ENCODE results near the gene USP34.

Gene USP34

DNA sequence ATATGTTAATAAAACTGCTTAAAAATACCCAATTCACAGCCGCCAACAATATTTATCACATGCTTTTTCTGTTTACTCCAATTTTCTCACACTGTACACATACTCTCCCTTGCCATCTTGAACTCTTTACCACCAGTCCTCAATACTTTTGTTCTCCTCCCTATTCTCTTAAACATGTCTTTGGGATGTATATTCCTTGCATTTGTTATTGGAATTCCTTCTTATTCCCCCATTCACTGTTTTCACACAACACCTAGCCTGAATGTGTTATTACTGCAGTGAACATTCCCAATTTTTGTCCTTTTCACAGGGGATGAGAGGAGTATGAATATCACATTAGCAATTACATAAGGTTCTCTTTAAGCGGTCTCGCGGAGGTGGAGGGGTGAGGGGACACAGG, 94.7 kb downstream of the USP34 start:
- DNase-seq (ENCODE audit: low spot score): no peak

DNA sequence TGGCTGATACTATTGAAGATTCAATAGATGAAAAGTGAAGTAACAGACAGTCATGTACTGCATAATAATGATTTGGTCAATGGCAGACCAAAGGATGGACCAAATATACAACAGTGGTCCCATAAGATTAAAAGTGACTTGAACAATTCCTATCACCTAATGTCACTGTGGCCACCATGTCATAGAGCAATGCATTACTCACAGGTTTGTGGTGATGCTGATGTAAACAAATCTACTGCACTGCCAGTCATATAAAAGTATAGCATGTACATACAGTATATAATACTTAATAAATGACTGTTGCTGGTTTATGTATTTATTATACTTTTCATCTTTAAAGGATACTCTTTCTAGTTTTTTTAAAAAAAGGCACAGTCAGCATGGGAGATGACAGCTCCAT, 99.9 kb downstream of the USP34 start:
- no peak for DNase-seq (ENCODE audit: low spot score)

DNA sequence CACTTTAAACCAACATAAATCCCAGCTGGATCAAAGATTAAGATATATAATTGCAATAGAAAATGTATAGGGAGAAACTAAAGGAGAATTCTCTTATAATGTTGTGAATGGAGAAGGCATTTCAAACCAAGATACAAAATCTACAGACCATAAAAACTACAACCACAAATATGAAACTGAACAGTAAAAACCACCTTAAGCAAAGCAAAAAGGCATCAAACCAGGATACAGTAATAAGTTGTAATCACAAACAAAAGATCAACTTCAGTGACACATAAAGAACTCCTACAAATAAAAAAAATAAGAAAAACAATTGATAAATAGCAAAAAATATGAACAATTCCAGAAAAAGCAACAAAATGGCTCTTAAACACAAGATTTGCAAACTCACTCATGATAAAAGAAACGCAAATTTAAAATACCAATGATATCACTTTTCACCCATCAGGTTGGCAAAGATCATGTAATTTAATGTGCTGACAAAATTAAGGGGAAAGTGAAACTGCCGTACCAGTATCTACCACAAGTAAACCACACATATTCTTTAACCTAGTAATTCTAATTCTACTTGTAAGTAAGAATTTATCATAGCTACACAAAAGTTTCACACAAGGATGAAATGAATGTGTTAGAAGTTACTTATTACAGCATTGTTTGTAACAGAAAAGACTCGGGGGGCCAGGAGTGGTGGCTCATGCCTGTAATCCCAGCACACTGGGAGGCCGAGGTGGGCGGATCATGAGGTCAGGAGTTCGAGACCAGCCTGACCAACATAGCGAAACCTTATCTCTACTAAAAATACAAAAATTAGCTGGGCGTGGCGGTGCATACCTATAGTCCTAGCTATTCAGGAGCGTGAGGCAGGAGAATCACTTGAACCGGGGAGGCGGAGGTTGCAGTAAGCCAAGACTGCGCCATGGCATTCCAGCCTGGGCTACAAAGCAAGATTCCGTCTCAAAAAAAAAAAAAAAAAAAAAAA, 101.9 kb downstream of the USP34 start:
- no peak for DNase-seq (ENCODE audit: low spot score)

- DNase-seq (ENCODE audit: low spot score): no peak
Observed at GRCh38 chr2:61367177-61367576, 103.7 kb downstream of the USP34 start.

DNA sequence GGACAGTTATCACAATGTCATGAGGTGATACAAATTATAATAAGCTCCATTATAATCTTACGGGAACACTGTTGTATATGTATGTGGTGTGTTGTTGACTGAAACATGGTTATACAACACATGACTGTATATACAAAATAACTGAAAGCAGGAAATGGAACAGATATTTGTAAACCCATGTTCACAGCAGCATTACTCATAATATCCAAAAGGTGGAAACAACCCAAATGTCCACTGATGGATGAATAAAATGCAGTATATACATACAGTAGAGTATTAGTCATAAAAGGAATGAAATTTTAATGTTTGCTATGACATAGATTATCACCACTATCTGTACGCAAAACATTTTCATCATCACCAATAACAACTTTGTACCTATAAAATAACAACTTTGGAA, 107.3 kb downstream of the USP34 start:
- no peak for DNase-seq (ENCODE audit: low spot score)

DNA sequence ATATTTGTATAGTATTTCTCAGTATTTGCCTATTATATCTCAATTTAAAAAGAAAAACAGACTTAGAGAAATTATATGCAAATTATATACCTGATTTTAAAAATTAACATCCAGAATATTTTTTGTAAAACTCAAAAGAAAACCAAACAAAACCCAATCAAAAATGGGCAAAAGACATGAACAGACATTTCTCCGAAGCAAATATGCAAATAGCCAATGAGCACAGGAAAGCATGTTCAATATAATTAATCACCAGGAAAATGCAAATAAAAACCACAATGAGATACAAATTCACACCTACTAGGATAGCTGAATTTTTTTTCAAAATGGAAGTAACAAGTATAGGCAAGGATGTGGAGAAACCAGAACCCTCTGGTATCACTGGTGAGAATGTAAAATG, 108.0 kb downstream of the USP34 start:
- DNase-seq (ENCODE audit: low spot score): no peak

- no peak for DNase-seq (ENCODE audit: low spot score)
Observed at GRCh38 chr2:61361068-61361467, 109.8 kb downstream of the USP34 start.

DNA sequence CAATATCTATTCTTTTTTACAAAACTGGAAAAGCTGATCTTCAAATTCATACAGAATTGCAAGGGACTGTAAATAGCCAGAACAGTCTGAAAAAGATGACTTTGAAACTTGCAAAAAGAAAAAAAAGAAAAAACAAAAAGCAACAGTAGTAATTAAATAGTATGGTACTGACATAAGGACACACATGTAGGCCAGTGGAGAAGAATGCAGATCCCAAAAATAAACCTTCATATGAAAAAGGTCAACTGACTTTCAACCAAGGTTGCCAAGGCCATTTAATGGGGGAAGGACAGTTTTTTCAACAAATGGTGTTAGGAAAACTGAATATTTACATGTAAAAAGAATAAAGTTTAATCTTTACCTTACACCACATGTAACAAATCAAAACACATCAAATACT, 111.8 kb downstream of the USP34 start:
- DNase-seq (ENCODE audit: low spot score): no peak

GRCh38 chr2:61357681-61358080, 113.2 kb downstream of the USP34 start:
- no peak for DNase-seq (ENCODE audit: low spot score)

GRCh38 chr2:61356958-61357350, 113.9 kb downstream of the USP34 start:
- DNase-seq (ENCODE audit: low spot score): no peak

DNA sequence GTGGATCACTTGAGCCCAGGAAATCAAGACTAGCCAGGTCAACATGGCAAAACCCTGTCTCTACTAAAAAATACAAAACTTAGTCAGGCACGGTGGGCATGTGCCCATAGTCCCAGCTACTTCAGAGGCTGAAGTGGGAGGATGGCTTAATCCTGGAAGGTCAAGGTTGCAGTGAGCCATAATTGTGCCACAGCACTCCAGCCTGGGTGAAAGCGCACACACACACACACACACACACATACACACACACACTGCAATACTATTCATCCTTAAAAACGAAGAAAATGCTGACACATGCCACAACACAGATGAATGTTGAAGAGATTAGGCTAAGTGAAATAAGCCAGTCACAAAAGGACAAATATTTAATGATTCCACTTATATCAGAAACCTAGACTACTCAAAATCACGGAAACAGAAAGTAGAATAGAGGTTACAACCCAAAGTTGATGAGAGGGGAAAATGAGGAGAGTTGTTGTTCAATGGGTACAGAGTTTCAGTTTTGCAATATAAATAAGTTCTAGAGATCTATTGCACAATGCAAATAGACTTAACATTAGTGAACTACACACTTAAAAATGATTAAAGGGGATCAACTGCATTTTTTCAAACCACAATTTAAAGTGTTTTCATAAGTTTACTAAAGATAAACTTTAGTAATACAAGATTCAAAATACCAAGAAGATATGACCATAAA, 114.5 kb downstream of the USP34 start:
- no peak for DNase-seq (ENCODE audit: low spot score)

DNA sequence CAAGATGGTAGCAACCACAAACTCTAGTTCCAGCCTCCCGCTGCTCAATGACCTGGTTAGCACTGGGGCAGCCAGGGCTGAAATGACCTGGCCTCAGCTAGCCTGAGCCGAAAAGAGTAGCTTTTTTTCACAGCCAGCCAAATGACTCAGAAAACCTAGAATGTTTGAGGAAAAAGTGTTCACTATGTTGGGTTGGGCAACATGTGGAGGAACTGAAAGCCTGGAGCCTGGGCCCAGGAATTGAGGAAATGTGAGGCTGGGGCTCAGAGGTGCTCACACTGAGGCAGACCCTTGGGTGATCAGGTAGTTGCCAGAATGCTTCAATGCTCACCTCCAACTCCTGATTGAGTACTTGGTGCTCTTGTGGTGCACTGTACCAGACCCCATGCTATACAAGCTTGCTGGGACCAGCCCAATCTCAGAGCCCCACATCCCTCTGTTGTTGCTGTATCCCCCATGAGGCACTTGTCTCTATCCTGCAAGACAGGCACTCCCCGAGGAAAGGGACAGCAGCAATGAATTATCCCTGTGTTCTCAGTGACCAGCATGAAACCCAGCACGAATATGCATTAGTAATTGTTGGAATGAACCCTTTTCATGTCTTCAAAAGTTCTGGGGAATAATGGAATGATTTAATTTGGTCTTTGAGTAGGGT, 116.2 kb downstream of the USP34 start:
- no peak for DNase-seq (ENCODE audit: low spot score)

- DNase-seq (ENCODE audit: low spot score): no peak
Observed at GRCh38 chr2:61353909-61354308, 117.0 kb downstream of the USP34 start.

DNA sequence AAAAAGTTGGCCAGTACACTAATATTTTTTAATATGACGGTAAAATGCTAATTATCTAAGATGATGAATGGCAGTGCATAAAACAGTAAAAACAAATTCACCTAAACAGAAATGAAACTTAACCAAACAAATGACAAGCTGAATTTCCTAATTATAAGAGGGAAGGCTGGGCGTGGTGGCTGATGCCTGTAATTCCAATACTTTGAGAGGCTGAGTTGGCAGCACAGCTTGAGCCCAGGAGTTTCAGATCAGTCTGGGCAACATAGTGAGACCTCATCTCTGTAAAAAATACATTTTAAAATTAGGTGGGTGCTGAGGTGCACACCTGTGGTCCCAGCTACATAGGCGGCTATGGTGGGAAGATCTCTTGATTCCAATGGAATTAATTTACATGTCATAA, 120.1 kb downstream of the USP34 start:
- DNase-seq (ENCODE audit: low spot score): no peak

DNA sequence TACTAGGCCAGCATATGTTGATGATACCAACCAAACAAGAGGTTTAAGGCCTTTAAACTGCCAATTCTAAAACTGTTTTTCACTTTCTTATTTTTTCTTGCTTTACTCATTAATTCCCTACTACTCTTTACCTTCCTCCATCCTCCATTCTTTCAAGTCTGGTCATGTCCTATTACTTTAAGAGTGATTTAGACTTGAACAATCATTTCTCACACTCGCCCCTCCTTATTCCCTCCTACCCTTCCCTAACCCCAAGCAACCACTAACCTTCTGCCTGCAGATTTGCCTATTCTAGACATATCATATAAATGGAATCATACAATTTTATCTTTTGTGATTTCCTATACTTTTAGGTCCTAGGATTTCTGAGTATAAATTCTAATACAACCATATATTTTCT, 127.7 kb downstream of the USP34 start:
- DNase-seq (ENCODE audit: low spot score): no peak

GRCh38 chr2:61340242-61340641, 130.6 kb downstream of the USP34 start:
- DNase-seq (ENCODE audit: low spot score): no peak

- DNase-seq (ENCODE audit: low spot score): no peak
Observed at GRCh38 chr2:61338447-61338846, 132.4 kb downstream of the USP34 start.

DNA sequence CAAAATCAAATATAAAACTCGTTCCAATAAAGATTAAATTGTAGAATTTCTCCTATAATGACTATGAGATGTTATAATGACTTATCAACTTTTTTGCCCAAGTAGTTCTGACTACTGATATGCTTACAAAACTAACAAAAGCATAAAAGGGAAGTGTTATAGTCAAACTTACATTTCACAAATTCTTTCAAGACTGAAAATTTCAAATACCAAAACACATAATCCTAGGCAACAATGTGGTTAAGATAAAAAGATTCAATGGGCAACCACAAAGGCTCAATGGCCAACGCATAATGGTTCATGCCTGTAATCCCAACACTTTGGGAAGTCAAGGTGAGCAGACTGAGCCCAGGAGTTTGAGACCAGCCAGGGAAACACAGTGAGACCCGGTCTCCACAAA, 135.7 kb downstream of the USP34 start:
- no peak for DNase-seq (ENCODE audit: low spot score)

- DNase-seq (ENCODE audit: low spot score): no peak
Observed at GRCh38 chr2:61334466-61334865, 136.4 kb downstream of the USP34 start.

DNA sequence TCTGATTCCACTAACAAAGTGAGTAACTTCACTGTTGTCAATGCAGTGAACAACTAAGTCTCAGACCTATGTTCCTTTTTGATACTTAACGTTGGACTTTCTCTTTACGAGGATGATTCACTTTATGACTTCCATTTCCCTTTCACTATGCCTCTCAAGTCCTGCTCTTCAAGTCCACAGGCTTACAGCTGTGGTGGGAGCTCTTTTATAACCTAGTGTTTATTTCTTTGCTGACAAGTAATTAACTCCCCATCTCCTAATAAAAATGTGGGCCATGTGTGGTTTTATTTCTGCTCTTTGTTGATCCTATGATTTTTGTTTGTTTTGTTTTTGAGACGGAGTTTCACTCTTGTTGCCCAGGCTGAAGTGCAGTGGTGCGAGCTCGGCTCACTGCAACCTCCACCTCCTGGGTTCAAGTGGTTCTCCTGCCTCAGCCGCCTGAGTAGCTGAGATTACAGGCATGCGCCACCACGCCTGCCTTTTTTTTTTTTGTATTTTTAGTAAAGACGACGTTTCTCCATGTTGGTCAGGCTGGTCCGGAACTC, 142.1 kb downstream of the USP34 start:
- no peak for DNase-seq (ENCODE audit: low spot score)

DNA sequence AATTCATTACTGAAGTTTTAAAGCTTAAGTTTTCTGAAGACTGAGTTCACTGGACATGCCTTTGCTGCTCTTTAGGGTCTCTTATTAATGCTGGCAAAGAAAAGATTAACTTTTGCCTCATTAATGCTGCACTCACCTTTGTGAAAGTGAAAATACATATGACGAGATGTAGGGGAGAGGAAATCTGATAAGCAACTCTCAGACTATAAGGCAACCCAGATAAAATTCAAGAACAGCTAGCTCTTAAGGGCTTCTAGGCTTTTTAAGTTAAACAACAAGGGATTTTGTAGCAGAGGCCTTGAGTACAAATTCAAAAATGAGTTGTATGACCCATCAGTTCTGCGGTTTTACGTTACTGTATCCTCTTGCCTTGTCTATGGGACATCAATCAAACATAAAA, 143.7 kb downstream of the USP34 start:
- no peak for DNase-seq (ENCODE audit: low spot score)

DNA sequence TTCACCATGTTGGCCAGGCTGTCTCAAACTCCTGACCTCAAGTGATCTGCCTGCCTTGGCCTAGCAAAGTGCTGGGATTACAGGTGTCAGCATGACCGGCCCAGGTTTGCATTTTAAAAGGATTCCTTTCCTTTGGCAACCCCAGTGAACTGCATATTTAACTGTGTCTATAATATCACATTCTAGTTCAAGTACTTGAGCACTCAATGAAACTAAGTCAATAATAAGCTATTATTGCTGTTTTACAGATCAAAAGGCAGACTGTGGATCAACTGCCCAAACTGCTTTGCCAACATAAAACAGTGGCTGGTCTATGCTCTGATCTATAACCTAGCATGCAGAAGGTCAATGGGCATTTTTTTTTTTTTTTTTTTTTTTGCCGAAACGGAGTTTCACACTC, 144.5 kb downstream of the USP34 start:
- no peak for DNase-seq (ENCODE audit: low spot score)

DNA sequence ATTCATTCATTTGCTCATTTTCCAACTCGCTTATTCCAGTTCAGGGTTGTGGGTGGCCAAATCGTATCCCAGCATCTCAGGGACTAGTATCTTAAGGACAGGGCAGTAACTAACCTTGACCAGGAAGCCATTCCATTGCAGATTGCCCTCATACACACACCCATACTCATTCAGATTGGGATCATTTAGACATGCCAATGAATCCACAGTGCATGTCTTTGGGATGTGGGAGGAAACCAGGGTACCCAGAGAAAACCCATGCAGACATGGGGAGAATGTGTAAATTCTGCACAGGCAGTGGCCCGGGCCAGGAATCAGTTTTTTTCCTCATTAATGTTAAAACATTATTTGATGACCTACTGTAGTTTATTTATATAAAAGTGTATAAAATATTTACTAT, 150.7 kb downstream of the USP34 start:
- DNase-seq (ENCODE audit: low spot score): no peak
